Measurements from ENCODE around the gene TMEM132C.

TMEM132C gene

GRCh38 chr12:128554546-128555304, 287.8 kb downstream of the TMEM132C start:
- Histone ChIP-seq H3K27me3 (ENCODE audit: control insufficient read depth, insufficient read depth, low read length) (peaks cover 20% of the 10 kb centered on the region), H3K36me3 (ENCODE audit: control insufficient read depth, insufficient read depth, low read length) (no peaks in the 10 kb centered on the region), H3K9ac (ENCODE audit: low read length) (no peak overlapping the region), H3K4me1 (ENCODE audit: control insufficient read depth, insufficient read depth, low read length) (peaks cover 10% of the 10 kb centered on the region; the same call in 1 of the 2 replicates), H3K9me3 (ENCODE audit: control insufficient read depth, insufficient read depth, low read depth, low read length) (no peaks in the 10 kb centered on the region), H3K4me3 (ENCODE audit: low read depth, low read length) (no peak overlapping the region), H3K27ac (ENCODE audit: low read depth, low read length) (no peak overlapping the region)

- H3K9me3 ChIP-seq (ENCODE audit: control insufficient read depth, insufficient read depth, low read depth, low read length): no peaks in the 10 kb centered on the region
- no peaks in the 10 kb centered on the region for H3K36me3 ChIP-seq (ENCODE audit: control insufficient read depth, insufficient read depth, low read length)
- peaks cover 18% of the 10 kb centered on the region for H3K27me3 ChIP-seq (ENCODE audit: control insufficient read depth, insufficient read depth, low read length)
- no peaks in the 10 kb centered on the region for H3K4me1 ChIP-seq (ENCODE audit: control insufficient read depth, insufficient read depth, low read length)
- H3K27ac ChIP-seq (ENCODE audit: low read depth, low read length): no peak overlapping the region
- no peak overlapping the region for H3K4me3 ChIP-seq (ENCODE audit: low read depth, low read length)
- H3K9ac ChIP-seq (ENCODE audit: low read length): no peak overlapping the region
Measured at GRCh38 chr12:128557231-128557630, 290.3 kb downstream of the TMEM132C start.

GRCh38 chr12:128564956-128565355, 298.0 kb downstream of the TMEM132C start:
- 0 out of 2 replicates have a peak, but pooled peaks cover 6% of the 10 kb centered on the region for H3K9me3 ChIP-seq (ENCODE audit: control insufficient read depth, insufficient read depth, low read depth, low read length)
- peaks cover 14% of the 10 kb centered on the region; the same call in 1 of the 2 replicates for H3K27me3 ChIP-seq (ENCODE audit: control insufficient read depth, insufficient read depth, low read length)
- H3K27ac ChIP-seq (ENCODE audit: low read depth, low read length): no peak overlapping the region
- H3K9ac ChIP-seq (ENCODE audit: low read length): no peak overlapping the region
- no peaks in the 10 kb centered on the region for H3K4me1 ChIP-seq (ENCODE audit: control insufficient read depth, insufficient read depth, low read length)
- H3K36me3 ChIP-seq (ENCODE audit: control insufficient read depth, insufficient read depth, low read length): no peaks in the 10 kb centered on the region
- no peak overlapping the region for H3K4me3 ChIP-seq (ENCODE audit: low read depth, low read length)

- peaks cover 13% of the 10 kb centered on the region; the same call in 1 of the 2 replicates for H3K9me3 ChIP-seq (ENCODE audit: control insufficient read depth, insufficient read depth, low read depth, low read length)
- no peaks in the 10 kb centered on the region for H3K36me3 ChIP-seq (ENCODE audit: control insufficient read depth, insufficient read depth, low read length)
- no peak overlapping the region for H3K27ac ChIP-seq (ENCODE audit: low read depth, low read length)
- no peak overlapping the region for H3K4me3 ChIP-seq (ENCODE audit: low read depth, low read length)
- H3K27me3 ChIP-seq (ENCODE audit: control insufficient read depth, insufficient read depth, low read length): peaks cover 4% of the 10 kb centered on the region; the same call in 1 of the 2 replicates
- no peak overlapping the region for H3K9ac ChIP-seq (ENCODE audit: low read length)
- no peaks in the 10 kb centered on the region for H3K4me1 ChIP-seq (ENCODE audit: control insufficient read depth, insufficient read depth, low read length)
Measured at GRCh38 chr12:128567730-128568129, 300.8 kb downstream of the TMEM132C start.

- Histone ChIP-seq H3K27me3 (ENCODE audit: control insufficient read depth, insufficient read depth, low read length) (no peaks in the 10 kb centered on the region), H3K9me3 (ENCODE audit: control insufficient read depth, insufficient read depth, low read depth, low read length) (peaks cover 9% of the 10 kb centered on the region; the same call in 1 of the 2 replicates), H3K4me1 (ENCODE audit: control insufficient read depth, insufficient read depth, low read length) (no peaks in the 10 kb centered on the region), H3K4me3 (ENCODE audit: low read depth, low read length) (no peak overlapping the region), H3K27ac (ENCODE audit: low read depth, low read length) (no peak overlapping the region), H3K9ac (ENCODE audit: low read length) (no peak overlapping the region), H3K36me3 (ENCODE audit: control insufficient read depth, insufficient read depth, low read length) (no peaks in the 10 kb centered on the region)
Measured at GRCh38 chr12:128570191-128571065, 303.5 kb downstream of the TMEM132C start.

GRCh38 chr12:128571906-128572810, 305.2 kb downstream of the TMEM132C start:
- Histone ChIP-seq H3K4me3 (ENCODE audit: low read depth, low read length) (no peak overlapping the region), H3K27ac (ENCODE audit: low read depth, low read length) (no peak overlapping the region), H3K9ac (ENCODE audit: low read length) (no peak overlapping the region), H3K27me3 (ENCODE audit: control insufficient read depth, insufficient read depth, low read length) (no peaks in the 10 kb centered on the region), H3K36me3 (ENCODE audit: control insufficient read depth, insufficient read depth, low read length) (no peaks in the 10 kb centered on the region), H3K9me3 (ENCODE audit: control insufficient read depth, insufficient read depth, low read depth, low read length) (peaks cover 9% of the 10 kb centered on the region; the same call in 1 of the 2 replicates), H3K4me1 (ENCODE audit: control insufficient read depth, insufficient read depth, low read length) (no peaks in the 10 kb centered on the region)

- H3K9ac ChIP-seq (ENCODE audit: low read length): no peak overlapping the region
- no peak overlapping the region for H3K27ac ChIP-seq (ENCODE audit: low read depth, low read length)
- H3K27me3 ChIP-seq (ENCODE audit: control insufficient read depth, insufficient read depth, low read length): no peaks in the 10 kb centered on the region
- H3K4me1 ChIP-seq (ENCODE audit: control insufficient read depth, insufficient read depth, low read length): no peaks in the 10 kb centered on the region
- H3K4me3 ChIP-seq (ENCODE audit: low read depth, low read length): no peak overlapping the region
- no peaks in the 10 kb centered on the region for H3K36me3 ChIP-seq (ENCODE audit: control insufficient read depth, insufficient read depth, low read length)
- H3K9me3 ChIP-seq (ENCODE audit: control insufficient read depth, insufficient read depth, low read depth, low read length): peaks cover 9% of the 10 kb centered on the region; the same call in 1 of the 2 replicates
Measured at GRCh38 chr12:128573907-128574306, 306.9 kb downstream of the TMEM132C start.

- no peak overlapping the region for H3K27ac ChIP-seq (ENCODE audit: low read depth, low read length)
- H3K27me3 ChIP-seq (ENCODE audit: control insufficient read depth, insufficient read depth, low read length): no peaks in the 10 kb centered on the region
- no peaks in the 10 kb centered on the region for H3K36me3 ChIP-seq (ENCODE audit: control insufficient read depth, insufficient read depth, low read length)
- no peak overlapping the region for H3K9ac ChIP-seq (ENCODE audit: low read length)
- H3K9me3 ChIP-seq (ENCODE audit: control insufficient read depth, insufficient read depth, low read depth, low read length): no peaks in the 10 kb centered on the region
- no peaks in the 10 kb centered on the region for H3K4me1 ChIP-seq (ENCODE audit: control insufficient read depth, insufficient read depth, low read length)
- H3K4me3 ChIP-seq (ENCODE audit: low read depth, low read length): no peak overlapping the region
Measured at GRCh38 chr12:128578045-128578444, 311.1 kb downstream of the TMEM132C start.

GRCh38 chr12:128581321-128581761, 314.4 kb downstream of the TMEM132C start:
- Histone ChIP-seq H3K27ac (ENCODE audit: low read depth, low read length) (no peak overlapping the region), H3K4me3 (ENCODE audit: low read depth, low read length) (no peak overlapping the region), H3K9ac (ENCODE audit: low read length) (no peak overlapping the region), H3K9me3 (ENCODE audit: control insufficient read depth, insufficient read depth, low read depth, low read length) (no peaks in the 10 kb centered on the region), H3K36me3 (ENCODE audit: control insufficient read depth, insufficient read depth, low read length) (no peaks in the 10 kb centered on the region), H3K4me1 (ENCODE audit: control insufficient read depth, insufficient read depth, low read length) (no peaks in the 10 kb centered on the region), H3K27me3 (ENCODE audit: control insufficient read depth, insufficient read depth, low read length) (no peaks in the 10 kb centered on the region)

- H3K9me3 ChIP-seq (ENCODE audit: control insufficient read depth, insufficient read depth, low read depth, low read length): no peaks in the 10 kb centered on the region
- H3K4me3 ChIP-seq (ENCODE audit: low read depth, low read length): no peak overlapping the region
- no peaks in the 10 kb centered on the region for H3K27me3 ChIP-seq (ENCODE audit: control insufficient read depth, insufficient read depth, low read length)
- no peak overlapping the region for H3K9ac ChIP-seq (ENCODE audit: low read length)
- H3K27ac ChIP-seq (ENCODE audit: low read depth, low read length): no peak overlapping the region
- no peaks in the 10 kb centered on the region for H3K36me3 ChIP-seq (ENCODE audit: control insufficient read depth, insufficient read depth, low read length)
- no peaks in the 10 kb centered on the region for H3K4me1 ChIP-seq (ENCODE audit: control insufficient read depth, insufficient read depth, low read length)
Measured at GRCh38 chr12:128583453-128583852, 316.5 kb downstream of the TMEM132C start.
